K562 (cell line): ENCODE results near the gene TRPM4. TPM values are rescaled to one million over a fixed set of nuclear protein-coding genes. Genes with fewer than 3 reads are reported as not detected.

Experiments
- ARHGAP35 ChIP-seq: fragments of 450-650 bp; IDR thresholded peaks from 2 replicates; pipeline ENCODE4 v1.6.1; 2018; ENCODE audit not compliant: partially characterized antibody
- CAMTA2 ChIP-seq: fragments of 250-450 bp; sonication (Bioruptor Pico); conservative IDR thresholded peaks from 2 replicates; pipeline ENCODE4 v1.5.1; 2022
- CC2D1A ChIP-seq: fragments of 450-650 bp; IDR thresholded peaks from 2 replicates; pipeline ENCODE4 v1.6.1; 2017; ENCODE audit warnings: mild to moderate bottlenecking
- CCNT2 ChIP-seq: IDR thresholded peaks from 2 replicates; pipeline ENCODE4 v1.6.1; 2011; ENCODE audit warnings: borderline replicate concordance, low read depth, mild to moderate bottlenecking, moderate library complexity, mixed read lengths, low read length; ENCODE audit not compliant: insufficient read length; ENCODE audit errors: extremely low read depth
- CREB3L1 ChIP-seq: fragments of 450-650 bp; IDR thresholded peaks from 2 replicates; pipeline ENCODE4 v1.6.1; 2014; ENCODE audit warnings: low read depth, mild to moderate bottlenecking, moderate library complexity, borderline replicate concordance
- E2F6 ChIP-seq, 2 experiments: IDR thresholded peaks; 2 replicates each; pipeline ENCODE4 v1.6.1; 2011; ENCODE audit warnings: borderline replicate concordance in 1 of 2, control low read depth in 1 of 2, low read depth in 1 of 2, low read length in 1 of 2, mild to moderate bottlenecking in 1 of 2, mixed read lengths in 1 of 2, moderate library complexity in 1 of 2; ENCODE audit not compliant: insufficient read depth in 1 of 2, insufficient read length in 1 of 2, poor library complexity in 1 of 2, severe bottlenecking in 1 of 2; ENCODE audit errors: extremely low read depth in 1 of 2
- ESRRA ChIP-seq: fragments of 450-650 bp; IDR thresholded peaks from 2 replicates; pipeline ENCODE4 v1.6.1; 2014; ENCODE audit warnings: low read depth, mild to moderate bottlenecking, moderate library complexity, borderline replicate concordance
- FOXM1 ChIP-seq, 2 experiments: fragments of 450-650 bp in 1 of 2; sonication (generic) in 1 of 2; formaldehyde crosslinking in 1 of 2; IDR thresholded peaks; 2 replicates each; pipeline versions ENCODE4 v1.6.1 to v1.9.0; 2017 to 2022; ENCODE audit warnings: low read depth in 2 of 2, mild to moderate bottlenecking in 2 of 2, missing genetic modification reagents in 1 of 2, moderate library complexity in 1 of 2
- GATA2 ChIP-seq: sonication (generic); formaldehyde crosslinking; IDR thresholded peaks from 2 replicates; pipeline ENCODE4 v1.4.0; 2020; ENCODE audit warnings: mild to moderate bottlenecking, missing genetic modification reagents
- PTTG1 ChIP-seq: fragments of 450-650 bp; IDR thresholded peaks from 2 replicates; pipeline ENCODE4 v1.6.1; 2016; ENCODE audit warnings: low read depth, mild to moderate bottlenecking, missing genetic modification characterization, missing compliant biosample characterization
- SAFB2 ChIP-seq: fragments of 200-400 bp; formaldehyde crosslinking; IDR thresholded peaks from 2 replicates; pipeline ENCODE4 v1.6.1; 2018; ENCODE audit warnings: borderline replicate concordance, low read length, low read depth, moderate library complexity; ENCODE audit not compliant: severe bottlenecking
- SMARCB1 ChIP-seq: IDR thresholded peaks from 2 replicates; pipeline ENCODE4 v1.6.1; 2011; ENCODE audit warnings: improper control_type of control experiment, low read depth; ENCODE audit not compliant: insufficient read length
- SMARCE1 ChIP-seq: fragments of 450-650 bp; IDR thresholded peaks from 2 replicates; pipeline ENCODE4 v1.7.1; 2016; ENCODE audit warnings: mild to moderate bottlenecking
- SOX6 ChIP-seq: fragments of 450-650 bp; IDR thresholded peaks from 2 replicates; pipeline ENCODE4 v1.6.1; 2014; ENCODE audit warnings: mild to moderate bottlenecking
- TAF1 ChIP-seq: IDR thresholded peaks from 2 replicates; pipeline ENCODE4 v1.6.1; 2011; ENCODE audit warnings: mild to moderate bottlenecking, low read length, moderate library complexity; ENCODE audit not compliant: insufficient read depth, control insufficient read depth, severe bottlenecking; ENCODE audit errors: extremely low read depth
- UBTF ChIP-seq, 2 experiments: IDR thresholded peaks; 2 replicates each; pipeline ENCODE4 v1.6.1; 2012; ENCODE audit warnings: improper control_type of control experiment in 2 of 2, low read depth in 2 of 2, low read length in 2 of 2, borderline replicate concordance in 1 of 2
- USF1 ChIP-seq: sonication (generic); formaldehyde crosslinking; IDR thresholded peaks from 2 replicates; pipeline ENCODE4 v1.9.0; 2022; ENCODE audit warnings: mild to moderate bottlenecking, missing genetic modification reagents
- polyA plus RNA-seq, 8 experiments: library from polyadenylated mRNA; depleted of rRNA in 4 of 8; stranded (reverse) in 5 of 8; unstranded in 3 of 8; fragments of >200 nt; fragmentation: Nextera tagmentation in 2 of 8; fragmentation: Illumina TruSeq in 1 of 8; extraction: Ambion mirVana in 2 of 8; extraction: Trizol in 1 of 8; gene quantifications; 2 replicates each; pipeline versions ENCODE4 v1.2.1 to v1.2.3, GENCODE V29; 2011 to 2014; ENCODE audit warnings: inconsistent platforms in 1 of 8, missing spikeins in 1 of 8
- total RNA-seq, 7 experiments: library from RNA; depleted of rRNA in 6 of 7; stranded (reverse); fragments of >200 nt in 6 of 7; fragmentation: Illumina TruSeq in 2 of 7; extraction: Trizol in 2 of 7; gene quantifications; 2 replicates each; pipeline versions ENCODE4 v1.2.1 to v1.2.3, GENCODE V29; 2011 to 2021; ENCODE audit warnings: low replicate concordance in 1 of 7

The TRPM4 gene
- total and polyA plus RNA-seq, 9 of the 15 experiments (the other 6 are each of a cell fraction or from before 2014, with no cell fraction given) = 6.5 to 45.4 (median 15.2) TPM

GRCh38 chr19:49151267-49152118 is 6.1 kb upstream of the TRPM4 start (continued):
- TF ChIP-seq UBTF (IDR thresholded peaks at IDR 0.05; ENCODE audit: borderline replicate concordance in 1 of 2, low read depth in 2 of 2, low read length in 2 of 2) = peak in 1 of 2 experiments; percentile 22; a peak in 1 of 4 replicates
- TF ChIP-seq E2F6 (IDR thresholded peaks at IDR 0.05; ENCODE audit: borderline replicate concordance in 1 of 2, extremely low read depth in 1 of 2, insufficient read depth in 1 of 2, insufficient read length in 1 of 2, low read depth in 1 of 2, low read length in 1 of 2, poor library complexity in 1 of 2, severe bottlenecking in 1 of 2) = peak; percentile 81 to 88
- peak; percentile 28; the same call in 1 of the 2 replicates for TF ChIP-seq ESRRA
- peak; percentile 7; the same call in 1 of the 2 replicates for TF ChIP-seq CREB3L1
- TF ChIP-seq USF1 (CRISPR knock-in tag) = peak; percentile 95
- TF ChIP-seq CAMTA2 (CRISPR knock-in tag) = no peak
- TF ChIP-seq PTTG1 (tag) = no peak
- TF ChIP-seq FOXM1 (IDR thresholded peaks at IDR 0.05; ENCODE audit: low read depth) = 0 out of 2 replicates have a peak, but pooled peaks have one; percentile 10
- TF ChIP-seq FOXM1 (CRISPR knock-in tag; IDR thresholded peaks at IDR 0.05; ENCODE audit: low read depth) = no peak
- peak; percentile 59 for TF ChIP-seq SMARCB1
- TF ChIP-seq TAF1 = peak; percentile 48
- TF ChIP-seq SMARCE1 = peak; percentile 14; the same call in 1 of the 2 replicates
- TF ChIP-seq CC2D1A = no peak
- TF ChIP-seq SAFB2 = no peak
- peak; percentile 40 for TF ChIP-seq CCNT2
- TF ChIP-seq ARHGAP35 = no peak
- TF ChIP-seq GATA2 (CRISPR knock-in tag) = peak; percentile 34
- 0 out of 2 replicates have a peak, but pooled peaks have one; percentile 27 for TF ChIP-seq SOX6
